Activated naive CD8-positive, alpha-beta T cell treated with anti-CD3 and anti-CD28 coated beads, Interleukin-2, amount 50 U/mL, for 16 hours (primary cell): ENCODE data around the gene PER1.
A peak's percentile ranks its signal among the peaks of the same experiment; 100 is the strongest.
"Not testable (repeated sequence)": the region's sequence is repeated elsewhere in the genome, so short reads cannot be mapped to it uniquely, and the experiment has no call there.

Experiments used
- DNase-seq: peaks from one replicate; pipeline ENCODE4 v3.0.0-alpha.2; 2020; ENCODE audit warnings: low read depth, low spot score

The PER1 gene

GRCh38 chr17:8173056-8173870, 21.1 kb upstream of the PER1 start:
- DNase-seq: peak; percentile 61

GRCh38 chr17:8170186-8170585, 18.0 kb upstream of the PER1 start:
- not testable (repeated sequence) for DNase-seq

- no peak for DNase-seq
Measured at GRCh38 chr17:8167526-8167925, 15.3 kb upstream of the PER1 start.

- DNase-seq: no peak
Measured at GRCh38 chr17:8166731-8167130, 14.5 kb upstream of the PER1 start.

- DNase-seq: no peak
Measured at GRCh38 chr17:8164815-8165131, 12.6 kb upstream of the PER1 start.

GRCh38 chr17:8163978-8164814, 12.0 kb upstream of the PER1 start:
- DNase-seq: no peak

GRCh38 chr17:8162997-8163977, 11.1 kb upstream of the PER1 start:
- no peak for DNase-seq

- peak; percentile 70 for DNase-seq
Measured at GRCh38 chr17:8162233-8162996, 10.2 kb upstream of the PER1 start, which contains the start of gene VAMP2. Gene VAMP2, minus strand, starts transcription at chr17:8162948. Its CDS starts 69 bp downstream, at chr17:8162879.

GRCh38 chr17:8161289-8162232, 9.4 kb upstream of the PER1 start:
- no peak for DNase-seq

GRCh38 chr17:8160741-8161221, 8.6 kb upstream of the PER1 start:
- no peak for DNase-seq

- no peak for DNase-seq
Measured at GRCh38 chr17:8160224-8160577, 8.0 kb upstream of the PER1 start.

GRCh38 chr17:8159459-8160223, 7.4 kb upstream of the PER1 start:
- no peak for DNase-seq

GRCh38 chr17:8159032-8159400, 6.8 kb upstream of the PER1 start:
- no peak for DNase-seq

- peak; percentile 69 for DNase-seq
Measured at GRCh38 chr17:8158267-8159031, 6.2 kb upstream of the PER1 start.

GRCh38 chr17:8156246-8156992, 4.2 kb upstream of the PER1 start:
- peak; percentile 100 for DNase-seq

GRCh38 chr17:8155996-8156245, 3.7 kb upstream of the PER1 start:
- DNase-seq: no peak

GRCh38 chr17:8155231-8155995, 3.2 kb upstream of the PER1 start:
- DNase-seq: no peak
